Measurements from ENCODE around the gene FOXF1. TPM values are rescaled to one million over a fixed set of nuclear protein-coding genes. Genes with fewer than 3 reads are reported as not detected.
A peak's percentile ranks its signal among the peaks of the same experiment; 100 is the strongest.

Gene FOXF1
- total and polyA plus RNA-seq, 2 of the 13 experiments (the other 11 are each of a cell fraction or from before 2014, with no cell fraction given), result not detected

GRCh38 chr16:86554917-86555703, 44.8 kb downstream of the FOXF1 start, which contains the start of gene MTHFSD (continued):
- no peak for TF ChIP-seq NFIB (CRISPR knock-in tag; IDR thresholded peaks at IDR 0.05; ENCODE audit: borderline replicate concordance)
- no peak; the same call in 1 of the 2 replicates for TF ChIP-seq HNF4G (IDR thresholded peaks at IDR 0.05; ENCODE audit: borderline replicate concordance, low read depth, low read length)
- no peak for TF ChIP-seq HNF4G (CRISPR knock-in tag; IDR thresholded peaks at IDR 0.05; ENCODE audit: borderline replicate concordance, low read depth)
- peak; percentile 84 for TF ChIP-seq BCL3 (CRISPR knock-in tag; IDR thresholded peaks at IDR 0.05)
- TF ChIP-seq POLR2AphosphoS5 (IDR thresholded peaks at IDR 0.05; ENCODE audit: low read depth, low read length), result peak; percentile 93
- no peak for TF ChIP-seq ZNF296 (CRISPR knock-in tag; conservative IDR thresholded peaks at IDR 0.05)
- 0 out of 2 replicates have a peak, but pooled peaks have one; percentile 33 for TF ChIP-seq RFXANK (CRISPR knock-in tag; IDR thresholded peaks at IDR 0.05)
- peak; percentile 95 for TF ChIP-seq KDM5A (IDR thresholded peaks at IDR 0.05; ENCODE audit: borderline replicate concordance, low read length)
- no peak for TF ChIP-seq HMG20B (CRISPR knock-in tag; conservative IDR thresholded peaks at IDR 0.05)
- peak; percentile 72; the same call in 1 of the 2 replicates for TF ChIP-seq TBX2 (CRISPR knock-in tag; IDR thresholded peaks at IDR 0.05; ENCODE audit: borderline replicate concordance)
- TF ChIP-seq ZNF318 (CRISPR knock-in tag; IDR thresholded peaks at IDR 0.05), result peak; percentile 79; the same call in 1 of the 2 replicates
- no peak for TF ChIP-seq ZNF720 (CRISPR knock-in tag; IDR thresholded peaks at IDR 0.05)
- peak; percentile 98 for TF ChIP-seq KAT8 (CRISPR knock-in tag; IDR thresholded peaks at IDR 0.05)
- TF ChIP-seq, protein P1, sequence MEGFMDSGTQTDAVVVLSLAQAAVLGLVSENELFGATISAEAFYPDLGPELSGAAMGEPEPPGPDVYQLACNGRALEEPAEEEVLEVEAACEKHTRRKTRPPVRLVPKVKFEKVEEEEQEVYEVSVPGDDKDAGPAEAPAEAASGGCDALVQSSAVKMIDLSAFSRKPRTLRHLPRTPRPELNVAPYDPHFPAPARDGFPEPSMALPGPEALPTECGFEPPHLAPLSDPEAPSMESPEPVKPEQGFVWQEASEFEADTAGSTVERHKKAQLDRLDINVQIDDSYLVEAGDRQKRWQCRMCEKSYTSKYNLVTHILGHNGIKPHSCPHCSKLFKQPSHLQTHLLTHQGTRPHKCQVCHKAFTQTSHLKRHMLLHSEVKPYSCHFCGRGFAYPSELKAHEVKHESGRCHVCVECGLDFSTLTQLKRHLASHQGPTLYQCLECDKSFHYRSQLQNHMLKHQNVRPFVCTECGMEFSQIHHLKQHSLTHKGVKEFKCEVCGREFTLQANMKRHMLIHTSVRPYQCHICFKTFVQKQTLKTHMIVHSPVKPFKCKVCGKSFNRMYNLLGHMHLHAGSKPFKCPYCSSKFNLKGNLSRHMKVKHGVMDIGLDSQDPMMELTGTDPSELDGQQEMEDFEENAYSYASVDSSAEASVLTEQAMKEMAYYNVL (CRISPR knock-in tag; IDR thresholded peaks at IDR 0.05; ENCODE audit: borderline replicate concordance), result peak; percentile 78; the same call in 1 of the 2 replicates
- TF ChIP-seq CERS6 (CRISPR knock-in tag; IDR thresholded peaks at IDR 0.05), result no peak
- TF ChIP-seq, protein P2, sequence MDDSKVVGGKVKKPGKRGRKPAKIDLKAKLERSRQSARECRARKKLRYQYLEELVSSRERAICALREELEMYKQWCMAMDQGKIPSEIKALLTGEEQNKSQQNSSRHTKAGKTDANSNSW (CRISPR knock-in tag; IDR thresholded peaks at IDR 0.05; ENCODE audit: borderline replicate concordance), result peak; percentile 77; the same call in 1 of the 2 replicates

Data from HepG2 (cell line).